Brain microvascular endothelial cell (primary cell): ENCODE data around the gene CHID1.

Experiments used
- DNase-seq: peaks from one replicate; pipeline ENCODE4 v3.0.0-alpha.2; 2020
- H3K27ac ChIP-seq: fragments of 250-450 bp; sonication (Bioruptor Pico); 2 replicates; pipeline ENCODE4 v1.5.1; 2020; ENCODE audit warnings: mild to moderate bottlenecking, moderate library complexity
- H3K27me3 ChIP-seq: fragments of 250-450 bp; sonication (Bioruptor Pico); replicated peaks from 2 replicates; pipeline ENCODE4 v1.5.1; 2020; ENCODE audit warnings: mild to moderate bottlenecking
- H3K36me3 ChIP-seq: fragments of 250-450 bp; sonication (Bioruptor Pico); replicated peaks from 2 replicates; pipeline ENCODE4 v1.5.1; 2020; ENCODE audit warnings: mild to moderate bottlenecking
- H3K4me3 ChIP-seq: 2 replicates; pipeline ENCODE4 v1.5.1; 2011; ENCODE audit warnings: low read depth, mild to moderate bottlenecking, control low read depth, low read length, moderate library complexity
- CTCF ChIP-seq: IDR thresholded peaks from 2 replicates; pipeline ENCODE4 v1.5.1; 2011; ENCODE audit warnings: low read depth, mild to moderate bottlenecking, moderate library complexity, low read length, control low read depth, inconsistent platforms; ENCODE audit errors: missing control alignments
- in situ Hi-C: cut with HindIII; loops from 2 replicates; pipeline ENCODE4 v1.10.0; 2017; ENCODE audit warnings: low sequenced_read_pairs, low pct_ligation_motif_present

Gene CHID1

DNA sequence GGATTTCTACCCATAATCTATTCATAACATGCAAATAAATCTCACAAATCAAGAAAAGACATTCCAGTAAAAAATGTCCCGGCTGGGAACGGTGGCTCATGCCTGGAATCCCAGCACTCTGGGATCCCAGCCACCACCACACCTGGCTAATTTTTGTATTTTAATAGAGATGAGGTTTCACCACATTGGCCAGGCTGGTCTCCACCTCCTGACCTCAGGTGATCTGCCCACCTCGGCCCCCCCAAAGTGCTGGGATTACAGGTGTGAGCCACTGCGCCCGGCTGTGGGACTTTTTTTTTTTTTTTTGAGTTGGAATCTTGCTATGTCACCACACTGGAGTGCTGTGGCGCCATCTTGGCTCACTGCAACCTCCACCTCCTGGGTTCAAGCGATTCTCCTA is 4.7 kb downstream of the CHID1 start:
- TF ChIP-seq CTCF = no peak
- H3K4me3 ChIP-seq = no peak overlapping the region
- no peak for DNase-seq
- H3K27ac ChIP-seq = no peak overlapping the region
- peaks cover 31% of the 10 kb centered on the region for H3K36me3 ChIP-seq
- in situ Hi-C loops = loop anchor here (25.0 kb wide), 1 partner anchor 131 kb away; the partner anchor contains the start of gene MUC6
- no peaks in the 10 kb centered on the region for H3K27me3 ChIP-seq

DNA sequence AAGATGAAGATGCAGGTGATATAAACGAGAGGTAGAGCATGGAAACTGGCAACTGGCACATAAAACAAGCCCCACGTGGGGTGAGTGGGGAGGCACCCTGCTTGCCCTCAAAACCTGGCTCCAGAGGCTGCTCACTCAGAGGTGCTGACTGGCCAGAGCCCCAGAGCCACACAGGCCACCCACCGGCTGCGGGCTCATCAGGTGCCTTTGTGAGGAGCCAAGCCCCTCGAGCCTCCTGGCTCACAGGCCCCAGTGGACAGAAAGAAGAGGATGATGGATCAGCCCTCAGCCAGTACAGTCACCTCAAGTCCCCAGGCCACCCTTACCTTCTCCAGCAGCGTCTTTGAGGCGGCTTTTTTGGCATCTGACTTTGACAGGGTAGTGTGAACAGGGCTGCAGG is 6.2 kb downstream of the CHID1 start:
- in situ Hi-C loops = loop anchor here (25.0 kb wide), 1 partner anchor 133 kb away; the partner anchor contains the start of gene MUC6
- Histone ChIP-seq H3K4me3 (no peak overlapping the region), H3K27ac (no peak overlapping the region), H3K27me3 (no peaks in the 10 kb centered on the region), H3K36me3 (peaks cover 45% of the 10 kb centered on the region)
- no peak for DNase-seq
- no peak for TF ChIP-seq CTCF

DNA sequence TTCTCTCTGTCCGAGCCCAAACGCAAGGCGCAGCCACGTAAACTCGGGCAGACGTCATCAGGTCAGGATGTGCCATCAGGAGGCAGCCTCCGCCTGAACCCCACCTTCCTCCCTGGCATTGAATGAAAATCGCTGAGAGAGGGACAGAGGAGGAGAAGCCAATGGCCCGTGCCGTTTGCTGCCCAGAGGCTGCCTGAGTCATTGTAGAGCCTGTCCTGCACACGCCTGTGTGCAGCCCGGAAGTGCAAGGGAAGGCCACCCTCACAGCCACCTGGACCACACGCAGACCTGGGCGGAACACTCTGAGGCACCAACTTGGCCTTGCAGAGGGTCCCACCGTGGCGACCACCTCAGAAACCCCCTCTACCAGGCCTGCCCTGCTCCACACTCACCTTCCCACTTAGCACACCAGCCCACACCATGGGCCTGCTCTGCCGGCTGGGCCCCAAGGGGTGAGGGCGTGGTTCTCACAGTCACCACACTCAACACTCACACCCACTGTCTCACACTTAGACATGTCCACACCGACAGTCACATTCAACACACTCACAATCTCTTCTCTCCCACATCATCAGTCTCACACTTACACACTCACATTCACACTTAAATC is 9.1 kb downstream of the CHID1 start:
- TF ChIP-seq CTCF = no peak
- Histone ChIP-seq H3K27ac (no peak overlapping the region), H3K4me3 (no peak overlapping the region), H3K36me3 (peaks cover 57% of the 10 kb centered on the region), H3K27me3 (no peaks in the 10 kb centered on the region)
- no peak for DNase-seq
- in situ Hi-C loops = loop anchor here (25.0 kb wide), 1 partner anchor 136 kb away; the partner anchor contains the start of gene MUC6

GRCh38 chr11:900545-900944 is 10.1 kb downstream of the CHID1 start:
- DNase-seq = no peak
- peaks cover 57% of the 10 kb centered on the region for H3K36me3 ChIP-seq
- in situ Hi-C loops = loop anchor here (25.0 kb wide), 1 partner anchor 137 kb away; the partner anchor contains the start of gene MUC6

GRCh38 chr11:899724-900123 is 10.9 kb downstream of the CHID1 start:
- no peak for TF ChIP-seq CTCF
- no peaks in the 10 kb centered on the region for H3K27me3 ChIP-seq
- no peak for DNase-seq
- no peak overlapping the region for H3K27ac ChIP-seq
- in situ Hi-C loops = loop anchor here (25.0 kb wide), 1 partner anchor 138 kb away; the partner anchor contains the start of gene MUC6
- H3K4me3 ChIP-seq = no peak overlapping the region
- H3K36me3 ChIP-seq = peaks cover 57% of the 10 kb centered on the region

More at GRCh38 chr11:900545-900944, 10.1 kb downstream of the CHID1 start:
- no peak overlapping the region for H3K27ac ChIP-seq
- no peak overlapping the region for H3K4me3 ChIP-seq
- TF ChIP-seq CTCF = no peak
- H3K27me3 ChIP-seq = no peaks in the 10 kb centered on the region
